Gastrocnemius medialis (tissue), 4 donors: ENCODE measurements around the gene OPCML.

ENCODE experiments used
- CTCF ChIP-seq, 5 experiments: fragments of 450-650 bp in 3 of 5; fragments of 200-600 bp in 2 of 5; sonication (generic) in 2 of 5; IDR thresholded peaks in 4 of 5; conservative IDR thresholded peaks in 1 of 5; 1 replicate in 4 of 5; 2 replicates in 1 of 5; pipeline ENCODE4 v1.5.1; 2016 to 2019; ENCODE audit warnings: antibody characterized with exemption in 5 of 5, mild to moderate bottlenecking in 3 of 5, moderate library complexity in 3 of 5
- POLR2A ChIP-seq, 2 donors: fragments of 450-650 bp; IDR thresholded peaks; one replicate each; pipeline ENCODE4 v1.6.1; 2017; ENCODE audit warnings: antibody characterized with exemption in 2 of 2, mild to moderate bottlenecking in 2 of 2, moderate library complexity in 2 of 2

DNA sequence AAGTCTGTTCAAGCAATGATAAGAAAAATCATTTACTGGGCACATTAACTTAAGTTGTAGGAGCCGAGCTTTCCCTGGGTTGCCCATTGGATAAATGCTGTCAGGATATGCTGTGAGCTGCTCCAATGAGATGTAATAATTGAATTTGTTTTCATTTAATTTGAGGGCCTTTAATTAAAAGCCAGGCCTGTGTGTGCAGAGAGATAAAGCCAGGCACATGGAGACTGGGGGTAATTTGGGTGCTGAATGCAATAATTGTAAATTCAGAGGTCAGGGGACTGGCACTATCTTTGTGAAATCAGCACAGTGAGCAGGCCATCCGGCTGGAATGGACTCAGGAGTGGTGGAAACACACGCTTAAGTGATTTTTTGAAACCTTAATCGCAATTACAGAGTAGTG lies 125.8 kb downstream of the OPCML start:
- no peak for TF ChIP-seq CTCF (IDR thresholded peaks at IDR 0.05 in 4 of 5, conservative IDR thresholded peaks at IDR 0.05 in 1 of 5)
- TF ChIP-seq POLR2A (IDR thresholded peaks at IDR 0.05) = no peak
